Trophoblast cell (in vitro differentiated cells and primary cell): ENCODE results near the gene CSF2RB.

Source experiments
- DNase-seq, 2 donors: peaks; one replicate each; pipeline ENCODE4 v3.0.0-alpha.2; 2016
- H2AFZ ChIP-seq: 2 replicates; pipeline ENCODE4 v1.6.1; 2013; ENCODE audit warnings: low read length, moderate library complexity, mild to moderate bottlenecking; ENCODE audit not compliant: insufficient read depth, poor library complexity
- H2AK5ac ChIP-seq: 2 replicates; pipeline ENCODE4 v1.6.1; 2013; ENCODE audit warnings: mild to moderate bottlenecking, low read length
- H2BK120ac ChIP-seq: 2 replicates; pipeline ENCODE4 v1.6.1; 2013; ENCODE audit warnings: low read length, mild to moderate bottlenecking, moderate library complexity; ENCODE audit not compliant: insufficient read depth, poor library complexity
- H2BK12ac ChIP-seq: 2 replicates; pipeline ENCODE4 v1.6.1; 2013; ENCODE audit warnings: mild to moderate bottlenecking, low read length, moderate library complexity
- H2BK5ac ChIP-seq: 2 replicates; pipeline ENCODE4 v1.6.1; 2013; ENCODE audit warnings: low read length, low read depth, moderate library complexity, mild to moderate bottlenecking; ENCODE audit not compliant: poor library complexity
- H3K14ac ChIP-seq: 2 replicates; pipeline ENCODE4 v1.6.1; 2013; ENCODE audit warnings: mild to moderate bottlenecking, low read length
- H3K18ac ChIP-seq: 2 replicates; pipeline ENCODE4 v1.6.1; 2013; ENCODE audit warnings: mild to moderate bottlenecking, low read length
- H3K23ac ChIP-seq: 2 replicates; pipeline ENCODE4 v1.6.1; 2013; ENCODE audit warnings: low read length
- H3K27ac ChIP-seq: 2 replicates; pipeline ENCODE4 v1.5.1; 2013; ENCODE audit warnings: low read depth, mild to moderate bottlenecking, inconsistent platforms, low read length, moderate library complexity
- H3K27me3 ChIP-seq: 2 replicates; pipeline ENCODE4 v1.6.1; 2013; ENCODE audit warnings: inconsistent platforms, mild to moderate bottlenecking, low read length, moderate library complexity; ENCODE audit not compliant: insufficient read depth
- H3K36me3 ChIP-seq, 2 experiments: 1 replicate in 1 of 2; 2 replicates in 1 of 2; pipeline ENCODE4 v1.6.1; 2013; ENCODE audit warnings: low read length in 2 of 2, mild to moderate bottlenecking in 2 of 2, moderate library complexity in 1 of 2; ENCODE audit not compliant: insufficient read depth in 2 of 2, control insufficient read depth in 1 of 2
- H3K4ac ChIP-seq: 2 replicates; pipeline ENCODE4 v1.6.1; 2013; ENCODE audit warnings: low read depth, mild to moderate bottlenecking, low read length, moderate library complexity
- H3K4me1 ChIP-seq, 2 experiments: 1 replicate in 1 of 2; 2 replicates in 1 of 2; pipeline ENCODE4 v1.6.1; 2013; ENCODE audit warnings: low read length in 2 of 2, mild to moderate bottlenecking in 2 of 2, moderate library complexity in 1 of 2; ENCODE audit not compliant: insufficient read depth in 2 of 2, control insufficient read depth in 1 of 2
- H3K4me2 ChIP-seq: 2 replicates; pipeline ENCODE4 v1.6.1; 2013; ENCODE audit warnings: inconsistent platforms, mild to moderate bottlenecking, low read length, moderate library complexity
- H3K4me3 ChIP-seq: 2 replicates; pipeline ENCODE4 v1.5.1; 2013; ENCODE audit warnings: mild to moderate bottlenecking, low read depth, low read length, inconsistent platforms
- H3K79me1 ChIP-seq: one replicate; pipeline ENCODE4 v1.6.1; 2013; ENCODE audit warnings: low read length
- H3K79me2 ChIP-seq: 2 replicates; pipeline ENCODE4 v1.6.1; 2013; ENCODE audit warnings: low read length, mild to moderate bottlenecking; ENCODE audit not compliant: control insufficient read depth, insufficient read depth, poor library complexity
- H3K9ac ChIP-seq: 2 replicates; pipeline ENCODE4 v1.6.1; 2013; ENCODE audit warnings: mild to moderate bottlenecking, low read length
- H3K9me3 ChIP-seq: 2 replicates; pipeline ENCODE4 v1.6.1; 2013; ENCODE audit warnings: low read depth, mild to moderate bottlenecking, control low read depth, inconsistent platforms, low read length; ENCODE audit not compliant: insufficient read depth
- H4K12ac ChIP-seq: 2 replicates; pipeline ENCODE4 v1.6.1; 2013; ENCODE audit warnings: low read depth, mild to moderate bottlenecking, low read length, moderate library complexity
- H4K8ac ChIP-seq: 2 replicates; pipeline ENCODE4 v1.6.1; 2013; ENCODE audit warnings: low read depth, mild to moderate bottlenecking, low read length, moderate library complexity
- H4K91ac ChIP-seq: one replicate; pipeline ENCODE4 v1.6.1; 2013; ENCODE audit warnings: low read depth, mild to moderate bottlenecking, low read length, moderate library complexity
- WGBS: extraction: QIAGEN DNeasy Blood & Tissue Kit; methylation state at CpG from one replicate; pipeline ENCODE4 v1.1.7; 2013; ENCODE audit warnings: missing lambda C conversion rate; ENCODE audit not compliant: insufficient read length, insufficient coverage; ENCODE audit errors: extremely low coverage; 5-methylcytosine and 5-hydroxymethylcytosine counted together

The CSF2RB gene

GRCh38 chr22:36900880-36901279 is 12.5 kb upstream of the CSF2RB start:
- Histone ChIP-seq H3K4me2 (no peak overlapping the region), H2BK5ac (no peak overlapping the region), H3K9me3 (peaks cover 6% of the 10 kb centered on the region), H3K79me2 (no peaks in the 10 kb centered on the region), H3K4me3 (no peak overlapping the region), H4K8ac (no peak overlapping the region), H3K4me1 (peaks cover 4 to 7% of the 10 kb centered on the region in 2 experiments), H2BK120ac (no peak overlapping the region), H3K23ac (no peak overlapping the region), H3K18ac (no peak overlapping the region), H3K9ac (no peak overlapping the region), H4K91ac (no peak overlapping the region), H3K36me3 (no peaks in the 10 kb centered on the region), H3K79me1 (no peaks in the 10 kb centered on the region), H3K27me3 (no peaks in the 10 kb centered on the region), H3K27ac (no peak overlapping the region), H3K14ac (no peak overlapping the region), H2AK5ac (no peak overlapping the region), H2AFZ (no peak overlapping the region), H3K4ac (no peak overlapping the region), H4K12ac (no peak overlapping the region), H2BK12ac (no peak overlapping the region)
- WGBS = no CpG with 5 or more reads among the region's 4 CpGs
- DNase-seq = no peak

- no peak overlapping the region for H4K91ac ChIP-seq
- peaks cover 6% of the 10 kb centered on the region for H3K9me3 ChIP-seq
- no peak overlapping the region for H2AK5ac ChIP-seq
- no peak overlapping the region for H2BK120ac ChIP-seq
- H4K12ac ChIP-seq = no peak overlapping the region
- no peaks in the 10 kb centered on the region for H3K79me1 ChIP-seq
- H3K9ac ChIP-seq = no peak overlapping the region
- no peak overlapping the region for H3K4me3 ChIP-seq
- DNase-seq = no peak
- no peak overlapping the region for H2BK5ac ChIP-seq
- no peak overlapping the region for H3K4ac ChIP-seq
- H3K36me3 ChIP-seq = no peaks in the 10 kb centered on the region
- no peak overlapping the region for H3K27ac ChIP-seq
- H3K14ac ChIP-seq = no peak overlapping the region
- peaks cover 4 to 7% of the 10 kb centered on the region in 2 experiments for H3K4me1 ChIP-seq
- no peaks in the 10 kb centered on the region for H3K79me2 ChIP-seq
- no peaks in the 10 kb centered on the region for H3K27me3 ChIP-seq
- H2AFZ ChIP-seq = no peak overlapping the region
- no peak overlapping the region for H3K4me2 ChIP-seq
- no CpG with 5 or more reads among the region's 13 CpGs for WGBS
- no peak overlapping the region for H3K23ac ChIP-seq
- H3K18ac ChIP-seq = no peak overlapping the region
- no peak overlapping the region for H2BK12ac ChIP-seq
- no peak overlapping the region for H4K8ac ChIP-seq
Observed at GRCh38 chr22:36901411-36902142, 11.9 kb upstream of the CSF2RB start.

DNA sequence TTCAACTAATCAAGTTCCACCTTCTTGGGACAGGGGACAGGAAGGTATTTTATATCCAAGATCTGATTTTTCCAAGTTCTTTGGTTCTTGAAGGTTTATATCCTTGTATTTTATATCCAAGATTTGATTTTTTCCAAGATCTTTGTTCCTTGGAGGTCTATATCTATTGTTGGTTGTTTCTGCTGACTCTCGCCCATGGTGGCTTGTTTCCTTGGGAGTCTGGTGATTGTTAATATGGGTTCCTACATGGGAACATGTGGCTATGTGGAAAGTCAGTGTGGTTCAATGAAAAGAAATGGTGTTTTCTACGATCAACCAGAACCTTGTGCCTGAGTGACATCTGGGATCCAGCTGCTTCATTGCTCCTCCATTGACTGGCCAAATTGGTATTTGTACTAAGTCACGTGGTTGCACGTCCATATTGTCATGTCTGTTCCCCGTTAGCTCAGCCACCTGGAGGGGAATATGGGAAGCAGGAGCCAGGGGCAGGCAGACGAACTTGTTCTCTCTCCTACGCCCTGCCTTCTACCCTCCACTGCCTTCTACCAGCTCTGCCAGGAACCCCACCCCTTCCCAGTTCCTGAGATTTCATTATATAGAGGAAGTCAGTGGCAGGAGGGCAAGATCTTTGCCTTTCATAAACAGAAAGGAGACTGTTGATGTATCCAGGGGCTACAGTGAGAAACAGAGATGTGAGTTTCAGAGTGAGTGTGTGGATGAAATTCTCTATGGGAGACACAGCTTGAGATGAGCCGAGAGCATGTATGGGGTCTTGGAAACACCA is 11.1 kb upstream of the CSF2RB start:
- H4K8ac ChIP-seq = no peak overlapping the region
- no peak overlapping the region for H4K12ac ChIP-seq
- no peak overlapping the region for H4K91ac ChIP-seq
- no peak overlapping the region for H3K14ac ChIP-seq
- H2AFZ ChIP-seq = no peak overlapping the region
- H3K4me2 ChIP-seq = no peak overlapping the region
- no CpG with 5 or more reads among the region's 8 CpGs for WGBS
- H3K79me1 ChIP-seq = no peaks in the 10 kb centered on the region
- no peak for DNase-seq
- H3K9ac ChIP-seq = no peak overlapping the region
- H3K27ac ChIP-seq = no peak overlapping the region
- H3K4ac ChIP-seq = no peak overlapping the region
- H3K18ac ChIP-seq = no peak overlapping the region
- H3K36me3 ChIP-seq = no peaks in the 10 kb centered on the region
- no peaks in the 10 kb centered on the region for H3K79me2 ChIP-seq
- no peak overlapping the region for H2BK12ac ChIP-seq
- no peak overlapping the region for H2BK5ac ChIP-seq
- H3K9me3 ChIP-seq = peaks cover 6% of the 10 kb centered on the region
- H2BK120ac ChIP-seq = no peak overlapping the region
- H3K4me1 ChIP-seq = peaks cover 4 to 7% of the 10 kb centered on the region in 2 experiments
- H3K23ac ChIP-seq = no peak overlapping the region
- H2AK5ac ChIP-seq = no peak overlapping the region
- no peaks in the 10 kb centered on the region for H3K27me3 ChIP-seq
- H3K4me3 ChIP-seq = no peak overlapping the region

DNA sequence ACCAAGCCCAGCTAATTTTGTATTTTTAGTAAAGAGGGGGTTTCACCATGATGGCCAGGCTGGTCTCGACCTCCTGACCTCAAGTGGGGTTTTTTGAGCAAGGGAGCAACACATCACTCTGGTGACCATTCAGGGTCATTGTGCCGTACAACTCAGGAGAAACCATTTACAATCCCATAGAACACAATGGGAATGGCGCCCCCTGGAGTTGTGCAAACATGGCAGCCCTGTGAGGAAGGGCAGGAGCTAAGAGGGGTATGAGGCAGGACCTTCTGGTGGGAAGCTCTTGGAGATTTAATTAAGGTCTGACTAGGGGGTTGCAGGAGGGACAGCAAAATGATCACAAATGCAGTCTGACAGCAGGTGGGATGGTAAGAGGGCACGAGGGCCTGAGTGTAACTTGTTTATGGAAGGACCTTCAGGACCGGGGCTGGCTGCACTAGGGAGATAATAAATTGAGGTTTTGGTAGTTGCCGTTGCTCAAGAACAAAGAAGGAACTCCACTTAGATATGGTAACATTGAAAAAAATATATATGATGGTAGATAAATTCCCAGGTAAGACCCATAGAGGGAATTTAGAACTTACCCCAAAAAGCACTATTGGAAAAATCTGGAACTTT is 9.1 kb upstream of the CSF2RB start:
- Histone ChIP-seq H3K18ac (no peak overlapping the region), H3K9ac (no peak overlapping the region), H2BK120ac (no peak overlapping the region), H4K91ac (no peak overlapping the region), H3K4me1 (peaks cover 4 to 7% of the 10 kb centered on the region in 2 experiments), H4K8ac (no peak overlapping the region), H3K27ac (no peak overlapping the region), H3K23ac (no peak overlapping the region), H3K36me3 (no peaks in the 10 kb centered on the region), H2AK5ac (no peak overlapping the region), H2BK12ac (no peak overlapping the region), H2BK5ac (no peak overlapping the region), H3K14ac (no peak overlapping the region), H3K9me3 (peaks cover 5% of the 10 kb centered on the region), H3K4me2 (no peak overlapping the region), H4K12ac (no peak overlapping the region), H2AFZ (no peak overlapping the region), H3K79me2 (no peaks in the 10 kb centered on the region), H3K4me3 (no peak overlapping the region), H3K4ac (no peak overlapping the region), H3K27me3 (no peaks in the 10 kb centered on the region), H3K79me1 (no peaks in the 10 kb centered on the region)
- no peak for DNase-seq
- no CpG with 5 or more reads among the region's 6 CpGs for WGBS
